K562 (cell line): ENCODE measurements around the gene FOXN3. TPM values are rescaled to one million over a fixed set of nuclear protein-coding genes. Genes with fewer than 3 reads are reported as not detected.
A peak's percentile ranks its signal among the peaks of the same experiment; 100 is the strongest.

Experiments used
- DMBX1 ChIP-seq: fragments of 250-450 bp; sonication (Bioruptor Pico); IDR thresholded peaks from 2 replicates; pipeline ENCODE4 v1.8.0; 2022; ENCODE audit warnings: inconsistent platforms, mild to moderate bottlenecking, moderate library complexity, borderline replicate concordance
- NRF1 ChIP-seq, 2 experiments: fragments of 450-650 bp; IDR thresholded peaks in 1 of 2; conservative IDR thresholded peaks in 1 of 2; 2 replicates each; pipeline ENCODE4 v1.6.1; 2014; ENCODE audit warnings: mild to moderate bottlenecking in 2 of 2
- POLR2AphosphoS5 ChIP-seq: IDR thresholded peaks from 2 replicates; pipeline ENCODE4 v1.6.1; 2011; ENCODE audit warnings: mild to moderate bottlenecking, low read depth, low read length, moderate library complexity; ENCODE audit not compliant: control insufficient read depth, insufficient read depth
- TBL1XR1 ChIP-seq, 2 experiments: IDR thresholded peaks; 2 replicates each; pipeline ENCODE4 v1.6.1; 2012; ENCODE audit warnings: improper control_type of control experiment in 2 of 2, low read length in 2 of 2, mild to moderate bottlenecking in 1 of 2
- polyA plus RNA-seq, 8 experiments: library from polyadenylated mRNA; depleted of rRNA in 4 of 8; stranded (reverse) in 5 of 8; unstranded in 3 of 8; fragments of >200 nt; fragmentation: Nextera tagmentation in 2 of 8; fragmentation: Illumina TruSeq in 1 of 8; extraction: Ambion mirVana in 2 of 8; extraction: Trizol in 1 of 8; gene quantifications; 2 replicates each; pipeline versions ENCODE4 v1.2.1 to v1.2.3, GENCODE V29; 2011 to 2014; ENCODE audit warnings: inconsistent platforms in 1 of 8, missing spikeins in 1 of 8
- total RNA-seq, 7 experiments: library from RNA; depleted of rRNA in 6 of 7; stranded (reverse); fragments of >200 nt in 6 of 7; fragmentation: Illumina TruSeq in 2 of 7; extraction: Trizol in 2 of 7; gene quantifications; 2 replicates each; pipeline versions ENCODE4 v1.2.1 to v1.2.3, GENCODE V29; 2011 to 2021; ENCODE audit warnings: low replicate concordance in 1 of 7
- TF ChIP-seq, protein P1 (sequence below): fragments of 450-650 bp; conservative IDR thresholded peaks from 2 replicates; pipeline ENCODE4 v1.6.1; 2016; ENCODE audit warnings: missing genetic modification characterization, low read depth, mild to moderate bottlenecking, missing compliant biosample characterization, moderate library complexity

Gene FOXN3
- total and polyA plus RNA-seq, 9 of the 15 experiments (the other 6 are each of a cell fraction or from before 2014, with no cell fraction given) = 0.07 to 1.3 (median 0.40) TPM

GRCh38 chr14:89165189-89166181, 251.5 kb downstream of the FOXN3 start (continued):
- TF ChIP-seq NRF1 (conservative IDR thresholded peaks at IDR 0.05 in 1 of 2, IDR thresholded peaks at IDR 0.05 in 1 of 2) (peak; percentile 11 to 31; a peak in 1 of 4 replicates), DMBX1 (CRISPR knock-in tag) (0 out of 2 replicates have a peak, but pooled peaks have one; percentile 44), TBL1XR1 (IDR thresholded peaks at IDR 0.05; ENCODE audit: low read length in 2 of 2) (peak in 1 of 2 experiments; percentile 61; a peak in 1 of 4 replicates), POLR2AphosphoS5 (peak; percentile 85)
- TF ChIP-seq, protein P1, sequence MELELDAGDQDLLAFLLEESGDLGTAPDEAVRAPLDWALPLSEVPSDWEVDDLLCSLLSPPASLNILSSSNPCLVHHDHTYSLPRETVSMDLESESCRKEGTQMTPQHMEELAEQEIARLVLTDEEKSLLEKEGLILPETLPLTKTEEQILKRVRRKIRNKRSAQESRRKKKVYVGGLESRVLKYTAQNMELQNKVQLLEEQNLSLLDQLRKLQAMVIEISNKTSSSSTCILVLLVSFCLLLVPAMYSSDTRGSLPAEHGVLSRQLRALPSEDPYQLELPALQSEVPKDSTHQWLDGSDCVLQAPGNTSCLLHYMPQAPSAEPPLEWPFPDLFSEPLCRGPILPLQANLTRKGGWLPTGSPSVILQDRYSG (tag) = no peak
- TF ChIP-seq, all 486 proteins: peak for 68
